RWPE2 (cell line): Measurements from ENCODE around the gene FBXL7.

Source experiments
- ATAC-seq: fragments of 200-7000 bp; cut with Tn5 transposase; 3 replicates; pipeline ENCODE4 v1.9.1; 2021; ENCODE audit warnings: low read depth
- DNase-seq: peaks from one replicate; pipeline ENCODE4 v3.0.0-alpha.2; 2020; ENCODE audit warnings: low spot score
- H3K27ac ChIP-seq: fragments of 450-650 bp; 2 replicates; pipeline ENCODE4 v1.5.1; 2017; ENCODE audit warnings: mild to moderate bottlenecking; ENCODE audit not compliant: poor library complexity, severe bottlenecking
- H3K27me3 ChIP-seq: fragments of 250-450 bp; sonication (Bioruptor Pico); 2 replicates; pipeline ENCODE4 v1.5.1; 2021; ENCODE audit warnings: mild to moderate bottlenecking, moderate library complexity; ENCODE audit not compliant: insufficient read depth, poor library complexity, severe bottlenecking
- H3K36me3 ChIP-seq: fragments of 250-450 bp; sonication (Bioruptor Pico); 2 replicates; pipeline ENCODE4 v1.5.1; 2020; ENCODE audit warnings: low read depth, mild to moderate bottlenecking, moderate library complexity
- H3K4me1 ChIP-seq: fragments of 250-450 bp; sonication (Bioruptor Pico); 2 replicates; pipeline ENCODE4 v1.5.1; 2021; ENCODE audit warnings: mild to moderate bottlenecking, moderate library complexity; ENCODE audit not compliant: insufficient read depth, poor library complexity, severe bottlenecking
- H3K4me3 ChIP-seq: fragments of 250-450 bp; sonication (Bioruptor Pico); 2 replicates; pipeline ENCODE4 v1.5.1; 2021; ENCODE audit warnings: mild to moderate bottlenecking, moderate library complexity; ENCODE audit not compliant: severe bottlenecking
- H3K9me3 ChIP-seq: fragments of 250-450 bp; sonication (Bioruptor Pico); 2 replicates; pipeline ENCODE4 v1.5.1; 2021; ENCODE audit warnings: mild to moderate bottlenecking, moderate library complexity; ENCODE audit not compliant: severe bottlenecking
- CTCF ChIP-seq: fragments of 450-650 bp; IDR thresholded peaks from one replicate; pipeline ENCODE4 v1.5.1; 2017; ENCODE audit warnings: mild to moderate bottlenecking, moderate library complexity; ENCODE audit not compliant: poor library complexity, severe bottlenecking

FBXL7 gene

GRCh38 chr5:15695215-15695731 lies 195.3 kb downstream of the FBXL7 start:
- H3K27ac ChIP-seq, result no peak overlapping the region
- peak; percentile 59 for ATAC-seq
- no peaks in the 10 kb centered on the region for H3K4me1 ChIP-seq
- no peak for TF ChIP-seq CTCF
- no peaks in the 10 kb centered on the region for H3K36me3 ChIP-seq
- DNase-seq, result no peak
- H3K27me3 ChIP-seq, result no peaks in the 10 kb centered on the region
- H3K9me3 ChIP-seq, result no peaks in the 10 kb centered on the region
- no peak overlapping the region for H3K4me3 ChIP-seq

GRCh38 chr5:15700373-15700772 lies 200.4 kb downstream of the FBXL7 start:
- H3K27me3 ChIP-seq, result no peaks in the 10 kb centered on the region
- no peak overlapping the region for H3K4me3 ChIP-seq
- no peaks in the 10 kb centered on the region for H3K9me3 ChIP-seq
- H3K36me3 ChIP-seq, result no peaks in the 10 kb centered on the region
- DNase-seq (no peak), ATAC-seq (no peak)
- H3K27ac ChIP-seq, result no peak overlapping the region
- H3K4me1 ChIP-seq, result no peaks in the 10 kb centered on the region
- TF ChIP-seq CTCF, result no peak

- DNase-seq (no peak), ATAC-seq (peak; percentile 35; the same call in 1 of the 3 replicates)
- H3K27me3 ChIP-seq, result no peaks in the 10 kb centered on the region
- H3K4me1 ChIP-seq, result no peaks in the 10 kb centered on the region
- H3K36me3 ChIP-seq, result no peaks in the 10 kb centered on the region
- H3K9me3 ChIP-seq, result no peaks in the 10 kb centered on the region
- H3K4me3 ChIP-seq, result no peak overlapping the region
- no peak overlapping the region for H3K27ac ChIP-seq
- no peak for TF ChIP-seq CTCF
Measured at GRCh38 chr5:15702102-15702501, 202.1 kb downstream of the FBXL7 start.

GRCh38 chr5:15703901-15704300 lies 203.9 kb downstream of the FBXL7 start:
- no peak for ATAC-seq
- Histone ChIP-seq H3K4me3 (no peak overlapping the region), H3K4me1 (no peaks in the 10 kb centered on the region), H3K9me3 (no peaks in the 10 kb centered on the region), H3K27ac (no peak overlapping the region), H3K36me3 (no peaks in the 10 kb centered on the region), H3K27me3 (no peaks in the 10 kb centered on the region)
- no peak for DNase-seq
- TF ChIP-seq CTCF, result no peak

GRCh38 chr5:15704397-15704947 lies 204.5 kb downstream of the FBXL7 start:
- Histone ChIP-seq H3K36me3 (no peaks in the 10 kb centered on the region), H3K9me3 (no peaks in the 10 kb centered on the region), H3K27me3 (no peaks in the 10 kb centered on the region), H3K4me1 (no peaks in the 10 kb centered on the region), H3K27ac (no peak overlapping the region), H3K4me3 (no peak overlapping the region)
- no peak for TF ChIP-seq CTCF
- ATAC-seq, result no peak
- no peak for DNase-seq
